K562 (cell line): ENCODE measurements around the gene PKLR. TPM values are rescaled to one million over a fixed set of nuclear protein-coding genes. Genes with fewer than 3 reads are reported as not detected.
A peak's percentile ranks its signal among the peaks of the same experiment; 100 is the strongest.

ENCODE experiments used
- CHD1 ChIP-seq: fragments of 200-600 bp; sonication (generic); IDR thresholded peaks from one replicate; pipeline ENCODE4 v1.6.1; 2012; ENCODE audit warnings: mild to moderate bottlenecking, moderate library complexity, low read length, inconsistent platforms
- FIP1L1 ChIP-seq: fragments of 200-400 bp; formaldehyde crosslinking; IDR thresholded peaks from 2 replicates; pipeline ENCODE4 v1.6.1; 2018; ENCODE audit warnings: mild to moderate bottlenecking, low read depth, low read length; ENCODE audit not compliant: poor library complexity, severe bottlenecking
- HMG20B ChIP-seq: fragments of 250-450 bp; sonication (Bioruptor Pico); IDR thresholded peaks from 2 replicates; pipeline ENCODE4 v1.5.0; 2021; ENCODE audit warnings: mild to moderate bottlenecking
- HOXB6 ChIP-seq: fragments of 250-450 bp; sonication (Bioruptor Pico); IDR thresholded peaks from 2 replicates; pipeline ENCODE4 v1.5.1; 2022; ENCODE audit warnings: mild to moderate bottlenecking, borderline replicate concordance
- KLF13 ChIP-seq: fragments of 450-650 bp; IDR thresholded peaks from 2 replicates; pipeline ENCODE4 v1.6.1; 2016; ENCODE audit warnings: missing genetic modification characterization, low read depth, mild to moderate bottlenecking, missing compliant biosample characterization, moderate library complexity, borderline replicate concordance
- NFE2L1 ChIP-seq: fragments of 450-650 bp; IDR thresholded peaks from 2 replicates; pipeline ENCODE4 v1.6.1; 2016; ENCODE audit warnings: missing genetic modification characterization, low read depth, mild to moderate bottlenecking, missing compliant biosample characterization, moderate library complexity, borderline replicate concordance
- SMC3 ChIP-seq: conservative IDR thresholded peaks from 2 replicates; pipeline ENCODE4 v1.6.1; 2011; ENCODE audit warnings: low read depth, low read length, improper control_type of control experiment; ENCODE audit not compliant: insufficient read depth
- SREBF1 ChIP-seq: fragments of 150-350 bp; IDR thresholded peaks from 2 replicates; pipeline ENCODE4 v1.6.1; 2014; ENCODE audit warnings: antibody characterized with exemption, low read depth, low read length, borderline replicate concordance
- TAF1 ChIP-seq: IDR thresholded peaks from 2 replicates; pipeline ENCODE4 v1.6.1; 2011; ENCODE audit warnings: mild to moderate bottlenecking, low read length, moderate library complexity; ENCODE audit not compliant: insufficient read depth, control insufficient read depth, severe bottlenecking; ENCODE audit errors: extremely low read depth
- ZBTB2 ChIP-seq: fragments of 450-650 bp; IDR thresholded peaks from 2 replicates; pipeline ENCODE4 v1.6.1; 2016; ENCODE audit warnings: antibody characterized with exemption
- ZFX ChIP-seq: sonication (generic); formaldehyde crosslinking; IDR thresholded peaks from 2 replicates; pipeline ENCODE4 v1.8.0; 2022; ENCODE audit warnings: mild to moderate bottlenecking, missing genetic modification reagents, moderate library complexity
- ZNF121 ChIP-seq: sonication (generic); formaldehyde crosslinking; conservative IDR thresholded peaks from 2 replicates; pipeline ENCODE4 v1.8.0; 2022; ENCODE audit warnings: missing genetic modification reagents
- ZNF324 ChIP-seq: fragments of 250-450 bp; sonication (Bioruptor Pico); IDR thresholded peaks from 2 replicates; pipeline ENCODE4 v1.4.0; 2020; ENCODE audit warnings: mild to moderate bottlenecking
- ZNF41 ChIP-seq: fragments of 250-450 bp; sonication (Bioruptor Pico); conservative IDR thresholded peaks from 2 replicates; pipeline ENCODE4 v1.4.0; 2020; ENCODE audit warnings: mild to moderate bottlenecking
- ZNF830 ChIP-seq: fragments of 250-450 bp; sonication (Bioruptor Pico); IDR thresholded peaks from 2 replicates; pipeline ENCODE4 v1.5.0; 2021; ENCODE audit warnings: mild to moderate bottlenecking
- polyA plus RNA-seq, 8 experiments: library from polyadenylated mRNA; depleted of rRNA in 4 of 8; stranded (reverse) in 5 of 8; unstranded in 3 of 8; fragments of >200 nt; fragmentation: Nextera tagmentation in 2 of 8; fragmentation: Illumina TruSeq in 1 of 8; extraction: Ambion mirVana in 2 of 8; extraction: Trizol in 1 of 8; gene quantifications; 2 replicates each; pipeline versions ENCODE4 v1.2.1 to v1.2.3, GENCODE V29; 2011 to 2014; ENCODE audit warnings: inconsistent platforms in 1 of 8, missing spikeins in 1 of 8
- total RNA-seq, 7 experiments: library from RNA; depleted of rRNA in 6 of 7; stranded (reverse); fragments of >200 nt in 6 of 7; fragmentation: Illumina TruSeq in 2 of 7; extraction: Trizol in 2 of 7; gene quantifications; 2 replicates each; pipeline versions ENCODE4 v1.2.1 to v1.2.3, GENCODE V29; 2011 to 2021; ENCODE audit warnings: low replicate concordance in 1 of 7
- TF ChIP-seq, protein P1 (sequence below): fragments of 250-450 bp; sonication (Bioruptor Pico); IDR thresholded peaks from 2 replicates; pipeline ENCODE4 v1.4.0; 2020; ENCODE audit warnings: mild to moderate bottlenecking, moderate library complexity
- TF ChIP-seq, protein P2 (sequence below): fragments of 450-650 bp; formaldehyde crosslinking; IDR thresholded peaks from 2 replicates; pipeline ENCODE4 v1.4.0; 2022; ENCODE audit warnings: mild to moderate bottlenecking, moderate library complexity
- TF ChIP-seq, protein P3 (sequence below): fragments of 250-450 bp; sonication (Bioruptor Pico); IDR thresholded peaks from 2 replicates; pipeline ENCODE4 v1.8.0; 2021; ENCODE audit warnings: mild to moderate bottlenecking, moderate library complexity
- TF ChIP-seq, protein P4 (sequence below), 2 experiments: fragments of 450-650 bp; IDR thresholded peaks; 2 replicates each; pipeline ENCODE4 v1.6.1; 2016

PKLR gene
- total and polyA plus RNA-seq, 9 of the 15 experiments (the other 6 are each of a cell fraction or from before 2014, with no cell fraction given), result 10.7 to 78.4 (median 38.2) TPM

- TF ChIP-seq, protein P1, sequence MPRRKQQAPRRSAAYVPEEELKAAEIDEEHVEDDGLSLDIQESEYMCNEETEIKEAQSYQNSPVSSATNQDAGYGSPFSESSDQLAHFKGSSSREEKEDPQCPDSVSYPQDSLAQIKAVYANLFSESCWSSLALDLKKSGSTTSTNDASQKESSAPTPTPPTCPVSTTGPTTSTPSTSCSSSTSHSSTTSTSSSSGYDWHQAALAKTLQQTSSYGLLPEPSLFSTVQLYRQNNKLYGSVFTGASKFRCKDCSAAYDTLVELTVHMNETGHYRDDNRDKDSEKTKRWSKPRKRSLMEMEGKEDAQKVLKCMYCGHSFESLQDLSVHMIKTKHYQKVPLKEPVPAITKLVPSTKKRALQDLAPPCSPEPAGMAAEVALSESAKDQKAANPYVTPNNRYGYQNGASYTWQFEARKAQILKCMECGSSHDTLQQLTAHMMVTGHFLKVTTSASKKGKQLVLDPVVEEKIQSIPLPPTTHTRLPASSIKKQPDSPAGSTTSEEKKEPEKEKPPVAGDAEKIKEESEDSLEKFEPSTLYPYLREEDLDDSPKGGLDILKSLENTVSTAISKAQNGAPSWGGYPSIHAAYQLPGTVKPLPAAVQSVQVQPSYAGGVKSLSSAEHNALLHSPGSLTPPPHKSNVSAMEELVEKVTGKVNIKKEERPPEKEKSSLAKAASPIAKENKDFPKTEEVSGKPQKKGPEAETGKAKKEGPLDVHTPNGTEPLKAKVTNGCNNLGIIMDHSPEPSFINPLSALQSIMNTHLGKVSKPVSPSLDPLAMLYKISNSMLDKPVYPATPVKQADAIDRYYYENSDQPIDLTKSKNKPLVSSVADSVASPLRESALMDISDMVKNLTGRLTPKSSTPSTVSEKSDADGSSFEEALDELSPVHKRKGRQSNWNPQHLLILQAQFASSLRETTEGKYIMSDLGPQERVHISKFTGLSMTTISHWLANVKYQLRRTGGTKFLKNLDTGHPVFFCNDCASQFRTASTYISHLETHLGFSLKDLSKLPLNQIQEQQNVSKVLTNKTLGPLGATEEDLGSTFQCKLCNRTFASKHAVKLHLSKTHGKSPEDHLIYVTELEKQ (CRISPR knock-in tag), result peak; percentile 91
- TF ChIP-seq ZNF41 (CRISPR knock-in tag) (peak; percentile 96), NFE2L1 (tag) (peak; percentile 64; the same call in 1 of the 2 replicates), HOXB6 (peak; percentile 86), ZBTB2 (0 out of 2 replicates have a peak, but pooled peaks have one; percentile 48), CHD1 (no peak), ZNF830 (CRISPR knock-in tag) (peak; percentile 80; the same call in 1 of the 2 replicates), SREBF1 (no peak), HMG20B (CRISPR knock-in tag) (no peak), ZNF121 (CRISPR knock-in tag) (no peak), TAF1 (no peak), FIP1L1 (no peak), ZNF324 (CRISPR knock-in tag) (peak; percentile 75), KLF13 (peak; percentile 92), ZFX (CRISPR knock-in tag) (no peak), SMC3 (peak; percentile 37; the same call in 1 of the 2 replicates)
- TF ChIP-seq, protein P2, sequence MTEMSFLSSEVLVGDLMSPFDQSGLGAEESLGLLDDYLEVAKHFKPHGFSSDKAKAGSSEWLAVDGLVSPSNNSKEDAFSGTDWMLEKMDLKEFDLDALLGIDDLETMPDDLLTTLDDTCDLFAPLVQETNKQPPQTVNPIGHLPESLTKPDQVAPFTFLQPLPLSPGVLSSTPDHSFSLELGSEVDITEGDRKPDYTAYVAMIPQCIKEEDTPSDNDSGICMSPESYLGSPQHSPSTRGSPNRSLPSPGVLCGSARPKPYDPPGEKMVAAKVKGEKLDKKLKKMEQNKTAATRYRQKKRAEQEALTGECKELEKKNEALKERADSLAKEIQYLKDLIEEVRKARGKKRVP, result peak; percentile 90
- TF ChIP-seq, protein P3, sequence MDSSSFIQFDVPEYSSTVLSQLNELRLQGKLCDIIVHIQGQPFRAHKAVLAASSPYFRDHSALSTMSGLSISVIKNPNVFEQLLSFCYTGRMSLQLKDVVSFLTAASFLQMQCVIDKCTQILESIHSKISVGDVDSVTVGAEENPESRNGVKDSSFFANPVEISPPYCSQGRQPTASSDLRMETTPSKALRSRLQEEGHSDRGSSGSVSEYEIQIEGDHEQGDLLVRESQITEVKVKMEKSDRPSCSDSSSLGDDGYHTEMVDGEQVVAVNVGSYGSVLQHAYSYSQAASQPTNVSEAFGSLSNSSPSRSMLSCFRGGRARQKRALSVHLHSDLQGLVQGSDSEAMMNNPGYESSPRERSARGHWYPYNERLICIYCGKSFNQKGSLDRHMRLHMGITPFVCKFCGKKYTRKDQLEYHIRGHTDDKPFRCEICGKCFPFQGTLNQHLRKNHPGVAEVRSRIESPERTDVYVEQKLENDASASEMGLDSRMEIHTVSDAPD (CRISPR knock-in tag), result peak; percentile 89
- TF ChIP-seq, protein P4, sequence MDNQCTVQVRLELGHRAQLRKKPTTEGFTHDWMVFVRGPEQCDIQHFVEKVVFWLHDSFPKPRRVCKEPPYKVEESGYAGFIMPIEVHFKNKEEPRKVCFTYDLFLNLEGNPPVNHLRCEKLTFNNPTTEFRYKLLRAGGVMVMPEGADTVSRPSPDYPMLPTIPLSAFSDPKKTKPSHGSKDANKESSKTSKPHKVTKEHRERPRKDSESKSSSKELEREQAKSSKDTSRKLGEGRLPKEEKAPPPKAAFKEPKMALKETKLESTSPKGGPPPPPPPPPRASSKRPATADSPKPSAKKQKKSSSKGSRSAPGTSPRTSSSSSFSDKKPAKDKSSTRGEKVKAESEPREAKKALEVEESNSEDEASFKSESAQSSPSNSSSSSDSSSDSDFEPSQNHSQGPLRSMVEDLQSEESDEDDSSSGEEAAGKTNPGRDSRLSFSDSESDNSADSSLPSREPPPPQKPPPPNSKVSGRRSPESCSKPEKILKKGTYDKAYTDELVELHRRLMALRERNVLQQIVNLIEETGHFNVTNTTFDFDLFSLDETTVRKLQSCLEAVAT (IDR thresholded peaks at IDR 0.05), result no peak
Observed at GRCh38 chr1:155307247-155307740, 6.1 kb upstream of the PKLR start (continued).
